ENCODE measurements around the gene ATP6V0A4. TPM values are rescaled to one million over a fixed set of nuclear protein-coding genes. Genes with fewer than 3 reads are reported as not detected.

The ATP6V0A4 gene
- total RNA-seq, 1 donor from 2014 or later: 0.50 TPM

- no peak for TF ChIP-seq CTCF (IDR thresholded peaks at IDR 0.05; ENCODE audit: unreplicated experiment)
- Mint-ChIP-seq H3K4me3 (ENCODE audit: low read depth) (peak overlapping the region; percentile 24), H3K27ac (peak overlapping the region; percentile 96), H3K27me3 (no peaks in the 10 kb centered on the region), H3K36me3 (ENCODE audit: insufficient read depth) (no peaks in the 10 kb centered on the region), H3K4me1 (ENCODE audit: low read depth) (peaks cover 55% of the 10 kb centered on the region), H3K9me3 (ENCODE audit: low read depth) (no peaks in the 10 kb centered on the region)
- no peak for DNase-seq (ENCODE audit: low spot score, unreplicated experiment)
Observed at GRCh38 chr7:138662076-138662990, 135.7 kb downstream of the ATP6V0A4 start.

- peak overlapping the region; percentile 96 for H3K27ac Mint-ChIP-seq
- H3K4me3 Mint-ChIP-seq (ENCODE audit: low read depth): no peak overlapping the region
- H3K36me3 Mint-ChIP-seq (ENCODE audit: insufficient read depth): no peaks in the 10 kb centered on the region
- TF ChIP-seq CTCF (IDR thresholded peaks at IDR 0.05; ENCODE audit: unreplicated experiment): no peak
- peaks cover 45% of the 10 kb centered on the region for H3K4me1 Mint-ChIP-seq (ENCODE audit: low read depth)
- DNase-seq (ENCODE audit: low spot score, unreplicated experiment): no peak
- H3K9me3 Mint-ChIP-seq (ENCODE audit: low read depth): no peaks in the 10 kb centered on the region
- H3K27me3 Mint-ChIP-seq: no peaks in the 10 kb centered on the region
Observed at GRCh38 chr7:138661069-138661635, 136.8 kb downstream of the ATP6V0A4 start.

- Mint-ChIP-seq H3K27ac (no peak overlapping the region), H3K27me3 (no peaks in the 10 kb centered on the region), H3K4me3 (ENCODE audit: low read depth) (no peak overlapping the region), H3K36me3 (ENCODE audit: insufficient read depth) (no peaks in the 10 kb centered on the region), H3K4me1 (ENCODE audit: low read depth) (peaks cover 33% of the 10 kb centered on the region), H3K9me3 (ENCODE audit: low read depth) (no peaks in the 10 kb centered on the region)
- DNase-seq (ENCODE audit: low spot score, unreplicated experiment): no peak
- no peak for TF ChIP-seq CTCF (IDR thresholded peaks at IDR 0.05; ENCODE audit: unreplicated experiment)
Observed at GRCh38 chr7:138658889-138659288, 139.1 kb downstream of the ATP6V0A4 start.

- H3K27ac Mint-ChIP-seq: no peak overlapping the region
- no peak for TF ChIP-seq CTCF (IDR thresholded peaks at IDR 0.05; ENCODE audit: unreplicated experiment)
- no peak for DNase-seq (ENCODE audit: low spot score, unreplicated experiment)
- H3K36me3 Mint-ChIP-seq (ENCODE audit: insufficient read depth): peaks cover 2% of the 10 kb centered on the region
- H3K4me3 Mint-ChIP-seq (ENCODE audit: low read depth): no peak overlapping the region
- no peaks in the 10 kb centered on the region for H3K27me3 Mint-ChIP-seq
- peaks cover 3% of the 10 kb centered on the region for H3K9me3 Mint-ChIP-seq (ENCODE audit: low read depth)
- peaks cover 24% of the 10 kb centered on the region for H3K4me1 Mint-ChIP-seq (ENCODE audit: low read depth)
Observed at GRCh38 chr7:138657854-138658386, 140.1 kb downstream of the ATP6V0A4 start.

GRCh38 chr7:138656952-138657351, 141.0 kb downstream of the ATP6V0A4 start:
- no peak overlapping the region for H3K27ac Mint-ChIP-seq
- DNase-seq (ENCODE audit: low spot score, unreplicated experiment): no peak
- peaks cover 3% of the 10 kb centered on the region for H3K36me3 Mint-ChIP-seq (ENCODE audit: insufficient read depth)
- no peak overlapping the region for H3K4me3 Mint-ChIP-seq (ENCODE audit: low read depth)
- H3K4me1 Mint-ChIP-seq (ENCODE audit: low read depth): peaks cover 15% of the 10 kb centered on the region
- no peak for TF ChIP-seq CTCF (IDR thresholded peaks at IDR 0.05; ENCODE audit: unreplicated experiment)
- no peaks in the 10 kb centered on the region for H3K27me3 Mint-ChIP-seq
- peaks cover 5% of the 10 kb centered on the region for H3K9me3 Mint-ChIP-seq (ENCODE audit: low read depth)

Data from progenitor cell of endocrine pancreas (in vitro differentiated cells).